NCI-H1105 treated with DMSO at 0.1 percent for 48 hours (cell line): ENCODE results near the gene POTEM.
"Not testable (repeated sequence)": the region's sequence is repeated elsewhere in the genome, so short reads cannot be mapped to it uniquely, and the experiment has no call there.

Source experiments
- DNase-seq: peaks from one replicate; lab custom pipeline; 2025; lab: John Stamatoyannopoulos, UW

The POTEM gene

GRCh38 chr14:19038060-19038664 is 70.9 kb downstream of the POTEM start:
- DNase-seq: not testable (repeated sequence)

GRCh38 chr14:19038785-19039184 is 71.6 kb downstream of the POTEM start:
- DNase-seq: not testable (repeated sequence)

GRCh38 chr14:19043384-19043783 is 76.2 kb downstream of the POTEM start:
- DNase-seq: not testable (repeated sequence)
